ENCODE results near the gene SPON2. TPM values are rescaled to one million over a fixed set of nuclear protein-coding genes. Genes with fewer than 3 reads are reported as not detected.
A peak's percentile ranks its signal among the peaks of the same experiment; 100 is the strongest.

The SPON2 gene
- total RNA-seq, 1 donor from 2014 or later = 149 TPM

- Mint-ChIP-seq H3K27ac (ENCODE audit: unreplicated experiment) (peak overlapping the region; percentile 87), H3K9me3 (ENCODE audit: unreplicated experiment) (no peaks in the 10 kb centered on the region), H3K27me3 (ENCODE audit: unreplicated experiment) (no peaks in the 10 kb centered on the region), H3K36me3 (ENCODE audit: unreplicated experiment) (peaks cover 8% of the 10 kb centered on the region), H3K4me1 (ENCODE audit: unreplicated experiment) (peaks cover 63% of the 10 kb centered on the region), H3K4me3 (ENCODE audit: unreplicated experiment) (no peak overlapping the region)
- no peak for DNase-seq (ENCODE audit: extremely low spot score, unreplicated experiment)
- TF ChIP-seq CTCF (IDR thresholded peaks at IDR 0.05) = no peak
These were observed 36.8 kb upstream of the SPON2 start for GRCh38 chr4:1208970-1209704.

- Mint-ChIP-seq H3K4me3 (ENCODE audit: unreplicated experiment) (no peak overlapping the region), H3K4me1 (ENCODE audit: unreplicated experiment) (peaks cover 68% of the 10 kb centered on the region)
These were observed 36.0 kb upstream of the SPON2 start for GRCh38 chr4:1208266-1208961.

GRCh38 chr4:1207603-1208265, 35.4 kb upstream of the SPON2 start:
- Mint-ChIP-seq H3K36me3 (ENCODE audit: unreplicated experiment) (peaks cover 8% of the 10 kb centered on the region), H3K4me3 (ENCODE audit: unreplicated experiment) (no peak overlapping the region), H3K27me3 (ENCODE audit: unreplicated experiment) (no peaks in the 10 kb centered on the region), H3K9me3 (ENCODE audit: unreplicated experiment) (no peaks in the 10 kb centered on the region), H3K4me1 (ENCODE audit: unreplicated experiment) (peaks cover 68% of the 10 kb centered on the region), H3K27ac (ENCODE audit: unreplicated experiment) (peak overlapping the region; percentile 87)
- no peak for TF ChIP-seq CTCF (IDR thresholded peaks at IDR 0.05)
- peak; percentile 88 for DNase-seq (ENCODE audit: extremely low spot score, unreplicated experiment)

More at GRCh38 chr4:1208266-1208961, 36.0 kb upstream of the SPON2 start:
- DNase-seq (ENCODE audit: extremely low spot score, unreplicated experiment) = no peak
- H3K36me3 Mint-ChIP-seq (ENCODE audit: unreplicated experiment) = peaks cover 8% of the 10 kb centered on the region
- no peaks in the 10 kb centered on the region for H3K9me3 Mint-ChIP-seq (ENCODE audit: unreplicated experiment)
- H3K27ac Mint-ChIP-seq (ENCODE audit: unreplicated experiment) = peak overlapping the region; percentile 87
- no peaks in the 10 kb centered on the region for H3K27me3 Mint-ChIP-seq (ENCODE audit: unreplicated experiment)
- TF ChIP-seq CTCF (IDR thresholded peaks at IDR 0.05) = no peak

GRCh38 chr4:1207157-1207470, 34.7 kb upstream of the SPON2 start:
- DNase-seq (ENCODE audit: extremely low spot score, unreplicated experiment) = peak; percentile 83
- H3K4me1 Mint-ChIP-seq (ENCODE audit: unreplicated experiment) = peaks cover 70% of the 10 kb centered on the region
- H3K9me3 Mint-ChIP-seq (ENCODE audit: unreplicated experiment) = no peaks in the 10 kb centered on the region
- H3K4me3 Mint-ChIP-seq (ENCODE audit: unreplicated experiment) = no peak overlapping the region
- TF ChIP-seq CTCF (IDR thresholded peaks at IDR 0.05) = no peak
- no peak overlapping the region for H3K27ac Mint-ChIP-seq (ENCODE audit: unreplicated experiment)
- peaks cover 8% of the 10 kb centered on the region for H3K36me3 Mint-ChIP-seq (ENCODE audit: unreplicated experiment)
- no peaks in the 10 kb centered on the region for H3K27me3 Mint-ChIP-seq (ENCODE audit: unreplicated experiment)

All from osteocyte (in vitro differentiated cells).